T-helper 9 cell (primary cell): ENCODE data around the gene TGM3.

Experiments
- DNase-seq: peaks from one replicate; pipeline ENCODE4 v3.0.0-alpha.2; 2020

TGM3 gene

GRCh38 chr20:2285613-2286012 lies 10.2 kb upstream of the TGM3 start:
- DNase-seq = no peak

- DNase-seq = no peak
These were observed 8.3 kb upstream of the TGM3 start for GRCh38 chr20:2287504-2287903.

DNA sequence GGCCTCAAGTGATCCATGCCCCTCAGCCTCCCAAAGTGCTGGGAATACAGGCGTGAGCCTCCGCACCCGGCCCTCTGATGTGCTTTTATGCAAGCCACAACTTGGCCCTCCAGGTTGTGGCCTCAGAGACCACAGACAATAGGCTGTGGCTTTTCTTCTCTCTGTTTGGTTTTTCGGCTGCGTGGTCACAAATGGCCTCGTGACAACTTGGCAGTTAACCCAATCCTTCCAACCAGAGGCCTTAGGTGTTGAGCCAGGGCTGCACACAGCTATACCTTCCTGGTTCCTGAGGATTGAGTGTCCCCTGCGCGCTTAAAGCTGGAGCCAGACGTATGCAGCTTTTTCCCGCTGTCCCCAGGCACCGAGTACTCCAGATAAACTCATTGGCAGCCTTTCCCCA lies 6.3 kb upstream of the TGM3 start:
- no peak for DNase-seq

DNA sequence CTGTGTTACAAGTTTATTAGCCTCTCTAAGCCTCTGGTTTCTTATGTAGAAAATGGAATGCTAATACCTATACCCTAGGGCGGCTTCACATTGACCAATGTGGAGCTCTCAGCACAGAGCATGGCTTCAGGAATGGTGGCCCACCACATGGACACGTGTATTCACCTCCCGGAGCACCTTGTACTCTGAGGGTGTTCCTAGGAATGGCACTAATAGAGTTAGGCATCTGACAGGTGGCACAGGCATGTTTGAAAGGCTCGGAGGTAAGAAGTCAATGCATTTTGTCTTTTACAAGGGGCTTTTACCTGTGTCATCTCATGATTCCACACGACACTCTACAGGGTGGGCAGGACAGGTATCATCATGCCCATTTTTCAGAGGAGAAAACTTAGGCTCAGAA lies 5.3 kb upstream of the TGM3 start:
- no peak for DNase-seq

DNA sequence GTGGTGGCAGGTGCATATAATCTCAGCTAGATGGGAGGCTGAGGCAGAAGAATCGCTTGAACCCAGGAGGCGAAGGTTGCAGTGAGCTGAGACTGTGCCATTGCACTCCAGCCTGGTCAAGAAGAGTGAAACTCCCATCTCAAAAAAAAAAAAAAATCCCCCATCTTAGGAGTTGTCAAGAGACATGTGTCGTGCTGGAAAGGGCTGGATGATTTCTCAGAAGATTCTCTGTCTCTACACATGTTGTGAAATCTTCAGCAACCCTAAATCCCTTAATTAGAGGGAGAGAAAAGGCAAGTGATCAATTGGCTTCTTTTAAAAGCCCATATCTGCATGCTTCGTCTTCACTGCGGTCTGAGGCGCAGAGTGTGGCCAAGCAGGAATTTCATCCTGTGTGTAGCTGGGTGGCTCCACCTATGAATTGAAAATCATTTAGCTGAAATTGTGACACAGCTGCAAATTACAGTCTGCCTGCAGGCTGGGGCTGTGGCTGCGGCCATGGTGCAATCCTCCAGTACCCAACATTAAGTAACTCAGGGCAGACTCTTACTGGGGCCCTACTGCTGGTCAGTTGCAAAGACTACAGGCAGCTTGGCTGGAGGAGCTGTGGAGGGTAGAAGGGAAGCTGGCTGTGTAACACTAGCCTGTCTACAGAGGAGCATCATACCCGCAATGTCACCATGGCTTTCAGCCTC lies 3.2 kb upstream of the TGM3 start:
- no peak for DNase-seq

DNA sequence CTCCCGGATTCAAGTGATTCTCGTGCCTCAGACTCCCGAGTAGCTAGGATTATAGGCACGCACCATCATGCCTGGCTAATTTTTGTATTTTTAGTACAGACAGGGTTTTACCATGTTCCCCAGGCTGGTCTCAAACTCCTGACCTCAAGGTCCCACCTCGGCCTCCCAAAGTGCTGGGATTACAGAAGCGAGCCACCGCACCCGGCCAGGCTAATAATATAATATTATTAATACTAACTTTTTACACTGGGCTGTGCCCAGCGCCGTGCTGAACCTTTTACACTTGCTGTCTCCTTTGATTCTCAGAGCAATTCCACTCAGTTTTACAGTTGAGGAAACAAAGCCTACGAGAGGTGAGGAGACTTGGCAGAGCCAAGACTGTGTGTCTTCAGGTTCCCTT lies 2.3 kb upstream of the TGM3 start:
- DNase-seq = no peak

- DNase-seq = no peak
These were observed 1.8 kb upstream of the TGM3 start for GRCh38 chr20:2293971-2294370.

- no peak for DNase-seq
These were observed 515 bp upstream of the TGM3 start for GRCh38 chr20:2295286-2295685.

DNA sequence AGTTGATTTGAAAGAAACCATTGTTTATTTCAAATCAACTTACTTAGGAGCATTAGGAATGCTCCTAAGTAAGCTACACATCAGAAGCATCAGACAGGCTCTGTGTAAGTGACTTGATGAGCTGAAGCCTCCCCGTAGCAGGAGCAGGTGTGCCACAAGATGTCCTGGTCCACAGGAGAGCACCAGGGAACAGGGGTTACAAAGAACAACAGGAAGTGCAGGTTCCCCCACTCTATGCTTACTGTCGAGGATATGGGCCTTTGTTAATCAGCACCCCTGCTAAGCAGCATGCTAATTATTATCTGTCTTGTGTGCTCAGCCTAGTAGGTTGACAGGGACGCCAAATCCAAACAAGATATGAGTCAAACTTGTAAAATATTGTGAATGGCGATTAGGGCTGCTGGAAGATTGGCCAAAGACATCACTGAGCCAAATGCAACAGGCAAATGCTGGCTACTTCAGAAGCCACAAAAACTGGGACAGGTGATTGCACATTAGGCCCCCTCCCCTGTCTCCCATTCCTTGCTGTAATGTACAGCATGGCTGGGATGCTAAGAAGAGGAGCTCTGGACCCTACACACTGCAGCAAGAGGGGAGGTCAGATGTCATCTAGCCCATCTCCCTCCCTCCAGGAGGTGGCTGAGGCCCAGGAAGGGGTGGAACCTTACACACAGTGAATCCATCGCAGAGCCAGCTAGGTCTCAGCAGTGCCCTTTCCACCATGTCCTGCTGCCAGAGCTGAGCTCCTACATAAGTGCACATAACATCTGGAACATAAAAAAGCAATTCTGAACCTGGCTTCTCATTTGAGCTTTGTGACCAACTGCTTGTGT lies 939 bp downstream of the TGM3 start:
- no peak for DNase-seq

DNA sequence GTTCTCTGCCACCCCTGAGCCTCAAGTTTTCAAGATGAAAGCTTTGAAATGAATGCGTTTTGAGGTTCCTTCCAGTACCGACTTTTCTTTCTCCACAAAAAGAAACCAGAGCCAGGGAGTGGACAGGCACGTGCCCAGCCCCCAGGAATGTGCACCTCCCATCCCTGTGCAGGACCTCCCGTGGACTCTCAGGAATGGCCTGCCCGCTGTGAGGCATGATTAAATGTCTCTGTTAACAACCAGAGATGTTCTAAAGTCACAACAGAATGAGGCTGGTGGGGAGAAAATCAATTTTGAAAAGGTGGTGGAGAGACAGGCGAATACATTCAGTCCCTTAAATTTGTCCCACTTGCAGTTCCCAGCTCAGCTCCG lies 1.5 kb downstream of the TGM3 start:
- no peak for DNase-seq

DNA sequence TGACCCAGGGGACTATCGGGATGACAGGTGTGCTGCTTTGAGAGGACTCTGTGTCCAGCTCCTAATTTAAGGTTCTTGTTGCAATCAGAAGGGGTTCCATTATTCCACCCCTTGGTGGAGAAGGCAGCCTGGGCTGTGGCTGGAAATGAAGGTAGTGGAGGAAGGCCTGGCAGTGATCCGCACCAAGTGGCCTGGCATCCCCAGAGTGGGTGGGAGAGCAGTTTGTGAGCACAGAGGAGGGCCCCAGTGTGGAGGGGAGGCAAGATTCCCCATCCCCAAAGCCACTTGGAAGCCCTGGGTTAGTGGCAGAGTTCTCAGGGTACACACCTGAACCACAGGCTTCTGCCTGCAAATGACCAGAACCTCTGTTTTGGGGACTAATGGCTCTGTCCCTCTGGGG lies 2.3 kb downstream of the TGM3 start:
- no peak for DNase-seq

GRCh38 chr20:2298701-2299100 lies 2.9 kb downstream of the TGM3 start:
- no peak for DNase-seq

- DNase-seq = no peak
These were observed 3.5 kb downstream of the TGM3 start for GRCh38 chr20:2299301-2299700.

DNA sequence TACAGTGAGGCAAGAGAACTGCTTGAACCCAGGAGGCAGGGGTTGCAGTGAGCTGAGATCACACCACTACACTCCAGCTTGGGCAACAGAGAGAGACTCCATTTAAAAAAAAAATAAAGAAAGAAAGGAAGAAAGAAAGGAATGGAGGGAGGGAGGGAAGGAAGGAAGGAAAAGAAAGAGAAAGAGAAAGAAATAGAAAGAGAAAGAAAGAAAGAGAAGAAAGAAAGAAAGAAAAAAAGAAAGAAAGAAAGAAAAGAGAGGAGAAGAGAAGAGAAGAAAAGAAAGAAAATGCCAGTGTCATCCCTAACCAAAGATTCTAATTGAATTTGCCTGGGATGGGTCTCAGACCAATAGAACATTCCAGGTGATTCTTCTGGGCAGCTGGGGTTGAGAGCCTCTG lies 4.2 kb downstream of the TGM3 start:
- DNase-seq = no peak

DNA sequence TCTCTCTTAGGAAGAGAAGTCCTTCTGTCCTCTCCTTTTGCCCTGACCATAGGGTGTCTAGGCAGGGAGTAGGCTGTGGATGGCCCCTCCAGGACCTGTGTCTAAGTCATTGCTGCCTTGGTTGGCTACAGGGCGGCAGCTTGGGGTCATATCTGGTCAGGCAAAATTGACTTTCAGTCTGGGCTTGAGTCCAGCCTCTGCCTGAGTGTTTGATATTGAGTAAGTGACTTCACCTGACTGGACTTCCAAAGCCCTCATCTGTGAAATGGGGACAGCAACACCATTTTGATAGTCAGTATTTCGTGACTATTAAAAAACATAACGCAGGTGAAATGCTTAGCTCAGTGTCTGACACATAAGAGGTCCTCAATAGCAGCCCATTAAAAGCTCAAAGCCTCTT lies 4.6 kb downstream of the TGM3 start:
- no peak for DNase-seq

GRCh38 chr20:2301164-2301622 lies 5.4 kb downstream of the TGM3 start:
- DNase-seq = no peak

DNA sequence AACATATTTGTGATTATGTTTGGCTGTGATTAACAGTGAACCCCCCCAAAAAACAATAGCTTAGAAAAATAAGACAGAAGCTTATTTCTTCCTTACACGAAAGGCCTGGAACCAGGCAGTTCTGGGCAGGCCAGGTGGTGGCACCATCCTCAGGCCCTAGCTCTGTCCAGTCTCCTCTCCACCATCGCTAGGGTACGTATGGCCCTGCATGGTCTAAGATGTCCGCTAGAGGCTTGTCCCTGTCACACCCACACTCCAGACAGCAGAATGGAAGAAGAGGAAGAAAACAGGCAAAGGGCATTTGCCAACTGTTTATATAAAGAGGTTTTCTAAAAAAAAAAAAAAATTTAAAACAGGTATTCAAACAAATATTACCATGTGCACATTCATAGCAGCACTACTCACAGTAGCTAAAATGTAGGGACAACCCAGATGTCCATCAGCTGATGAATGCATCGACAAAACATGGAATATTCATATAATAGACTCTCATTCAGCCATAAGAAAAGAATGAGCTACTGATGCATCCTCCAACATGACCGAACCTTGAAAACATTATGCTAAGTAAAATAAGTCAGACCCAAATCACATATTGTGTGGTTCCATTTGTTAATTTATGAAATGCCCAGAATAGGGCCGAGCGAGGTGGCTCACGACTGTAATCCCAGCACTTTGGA lies 6.7 kb downstream of the TGM3 start:
- DNase-seq = no peak

GRCh38 chr20:2303673-2304072 lies 7.9 kb downstream of the TGM3 start:
- DNase-seq = no peak

DNA sequence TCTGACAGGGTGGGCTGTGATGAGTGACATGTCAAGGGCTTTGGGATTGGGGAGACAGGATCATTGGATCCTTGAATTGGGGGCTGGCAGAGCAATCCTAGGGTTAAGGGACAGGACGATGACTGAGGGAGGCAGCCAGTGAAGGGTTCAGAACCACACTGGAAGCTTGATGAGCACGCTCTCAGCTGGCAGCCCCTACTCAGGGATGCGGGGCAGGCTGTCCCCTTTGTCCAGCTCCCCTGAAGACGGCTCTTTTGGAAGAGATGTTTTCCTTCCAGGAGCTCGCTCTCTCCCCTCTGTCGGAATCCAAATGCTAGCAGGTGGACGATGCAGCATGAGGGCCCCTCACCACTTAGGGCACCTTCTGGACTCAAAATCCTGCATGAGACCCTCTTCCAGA lies 8.4 kb downstream of the TGM3 start:
- no peak for DNase-seq

GRCh38 chr20:2305029-2305428 lies 9.2 kb downstream of the TGM3 start:
- no peak for DNase-seq

- no peak for DNase-seq
These were observed 9.7 kb downstream of the TGM3 start for GRCh38 chr20:2305479-2305878.

- no peak for DNase-seq
These were observed 10.1 kb downstream of the TGM3 start for GRCh38 chr20:2305946-2306345.

DNA sequence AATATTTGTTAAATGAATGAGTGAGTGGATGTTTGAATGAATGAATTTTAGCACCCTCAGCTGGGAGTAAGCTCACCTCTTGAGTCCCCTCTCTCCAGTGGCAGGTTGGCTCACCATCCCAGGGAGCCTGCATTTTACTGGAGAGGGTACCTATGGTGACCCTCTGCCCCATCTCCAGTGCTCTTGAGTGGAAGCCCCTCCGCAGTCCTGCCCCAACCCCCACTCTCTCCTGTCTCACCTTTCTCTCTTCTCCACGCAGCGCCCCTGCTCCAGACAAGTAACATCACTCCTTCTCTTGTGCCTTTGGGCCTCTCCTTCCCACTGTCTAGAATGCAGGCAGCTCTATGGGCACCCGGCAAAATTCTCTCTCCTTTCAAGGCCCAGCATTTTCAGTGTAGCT lies 11.3 kb downstream of the TGM3 start:
- no peak for DNase-seq

GRCh38 chr20:2311329-2311728 lies 15.5 kb downstream of the TGM3 start:
- DNase-seq = no peak
